CD14-positive monocyte (primary cell): ENCODE results near the gene NINL. TPM values are rescaled to one million over a fixed set of nuclear protein-coding genes. Genes with fewer than 3 reads are reported as not detected.

Experiments
- DNase-seq, 3 donors: peaks; one replicate each; pipeline ENCODE4 v3.0.0-alpha.2; 2011 to 2022
- H2AFZ ChIP-seq: 2 replicates; pipeline ENCODE4 v1.6.0; 2012; ENCODE audit warnings: mild to moderate bottlenecking, low read depth, low read length, inconsistent platforms; ENCODE audit not compliant: insufficient read depth, poor library complexity, severe bottlenecking
- H3K27ac ChIP-seq, 2 donors: 1 replicate in 1 of 2; 2 replicates in 1 of 2; pipeline ENCODE4 v1.5.1; 2012 to 2013; ENCODE audit warnings: low read length in 2 of 2, control low read depth in 1 of 2, inconsistent platforms in 1 of 2, low read depth in 1 of 2, mild to moderate bottlenecking in 1 of 2
- H3K27me3 ChIP-seq, 2 donors: one replicate each; pipeline versions ENCODE4 v1.6.0 to v1.6.1; 2011 to 2013; ENCODE audit warnings: low read length in 2 of 2; ENCODE audit not compliant: control insufficient read depth in 2 of 2, insufficient read depth in 2 of 2
- H3K36me3 ChIP-seq, 2 donors: replicated peaks in 1 of 2; 1 replicate in 1 of 2; 2 replicates in 1 of 2; pipeline versions ENCODE4 v1.5.1 to v1.6.1; 2012 to 2013; ENCODE audit warnings: low read length in 2 of 2, control low read depth in 1 of 2, inconsistent platforms in 1 of 2, mild to moderate bottlenecking in 1 of 2; ENCODE audit not compliant: insufficient read depth in 2 of 2, control insufficient read depth in 1 of 2
- H3K4me1 ChIP-seq, 2 donors: 1 replicate in 1 of 2; 2 replicates in 1 of 2; pipeline versions ENCODE4 v1.5.1 to v1.6.1; 2012 to 2013; ENCODE audit warnings: low read length in 2 of 2, control low read depth in 1 of 2, inconsistent platforms in 1 of 2, mild to moderate bottlenecking in 1 of 2, moderate library complexity in 1 of 2; ENCODE audit not compliant: insufficient read depth in 2 of 2, control insufficient read depth in 1 of 2
- H3K4me2 ChIP-seq: replicated peaks from 2 replicates; pipeline ENCODE3; 2012; ENCODE audit warnings: low read length, moderate library complexity, mild to moderate bottlenecking; ENCODE audit not compliant: poor library complexity, severe bottlenecking; ENCODE audit errors: extremely low read depth
- H3K4me3 ChIP-seq, 3 experiments: fragments of 200-600 bp in 1 of 3; sonication (generic) in 1 of 3; replicated peaks in 1 of 3; 1 replicate in 2 of 3; 2 replicates in 1 of 3; pipeline ENCODE4 v1.5.1; 2011 to 2013; ENCODE audit warnings: low read length in 3 of 3, mild to moderate bottlenecking in 3 of 3, control low read depth in 2 of 3, low read depth in 2 of 3, inconsistent platforms in 1 of 3, moderate library complexity in 1 of 3
- H3K79me2 ChIP-seq: 2 replicates; pipeline ENCODE4 v1.6.0; 2012; ENCODE audit warnings: mild to moderate bottlenecking, control low read depth, inconsistent platforms, low read length, moderate library complexity; ENCODE audit not compliant: insufficient read depth
- H3K9ac ChIP-seq: 2 replicates; pipeline ENCODE4 v1.6.0; 2017; ENCODE audit warnings: low read length, mild to moderate bottlenecking; ENCODE audit not compliant: insufficient read depth, poor library complexity, severe bottlenecking
- H3K9me3 ChIP-seq, 2 donors: replicated peaks in 1 of 2; 1 replicate in 1 of 2; 2 replicates in 1 of 2; pipeline versions ENCODE4 v1.5.1 to v1.6.1; 2012 to 2013; ENCODE audit warnings: low read length in 2 of 2, control low read depth in 1 of 2; ENCODE audit not compliant: control insufficient read depth in 1 of 2, insufficient read depth in 1 of 2
- H4K20me1 ChIP-seq: 2 replicates; pipeline ENCODE4 v1.6.0; 2012; ENCODE audit warnings: mild to moderate bottlenecking, low read length, control low read depth, moderate library complexity; ENCODE audit not compliant: insufficient read depth
- H3K27ac Mint-ChIP-seq, 7 donors: one replicate each; pipeline ENCODE4 v1.8.0; 2020; ENCODE audit warnings: mild to moderate bottlenecking in 7 of 7, mixed read lengths in 7 of 7, moderate library complexity in 6 of 7, inconsistent platforms in 2 of 7
- H3K27me3 Mint-ChIP-seq, 3 donors: one replicate each; pipeline ENCODE4 v1.8.0; 2021 to 2022; ENCODE audit warnings: low read depth in 3 of 3, mild to moderate bottlenecking in 3 of 3, mixed read lengths in 3 of 3, moderate library complexity in 3 of 3, inconsistent platforms in 1 of 3
- H3K36me3 Mint-ChIP-seq, 2 donors: one replicate each; pipeline ENCODE4 v1.8.0; 2020; ENCODE audit warnings: mixed read lengths in 2 of 2, inconsistent platforms in 1 of 2, mild to moderate bottlenecking in 1 of 2
- H3K4me1 Mint-ChIP-seq: one replicate; pipeline ENCODE4 v1.8.0; 2020; ENCODE audit warnings: mild to moderate bottlenecking, mixed read lengths
- H3K4me3 Mint-ChIP-seq, 2 donors: one replicate each; pipeline ENCODE4 v1.8.0; 2020; ENCODE audit warnings: mild to moderate bottlenecking in 2 of 2, mixed read lengths in 2 of 2, moderate library complexity in 1 of 2
- H3K9me3 Mint-ChIP-seq, 7 donors: one replicate each; pipeline ENCODE4 v1.8.0; 2020 to 2022; ENCODE audit warnings: mixed read lengths in 7 of 7, mild to moderate bottlenecking in 6 of 7, moderate library complexity in 6 of 7, inconsistent platforms in 2 of 7
- CTCF ChIP-seq: fragments of 200-600 bp; IDR thresholded peaks from one replicate; pipeline ENCODE4 v1.8.0; 2022; ENCODE audit warnings: antibody characterized with exemption, mild to moderate bottlenecking
- WGBS: methylation state at CpG from one replicate; pipeline ENCODE4 v1.1.5; 2013; ENCODE audit warnings: missing lambda C conversion rate; ENCODE audit not compliant: insufficient coverage; 5-methylcytosine and 5-hydroxymethylcytosine counted together
- intact Hi-C, 2 donors: fragments of 100-400 bp; cut with micrococcal nuclease; formaldehyde crosslinking; loops; one replicate each; pipeline versions ENCODE4 v1.15.0 to v1.15.1; 2023
- polyA plus RNA-seq, 3 donors: library from polyadenylated mRNA; depleted of rRNA in 1 of 3; unstranded in 2 of 3; stranded (reverse) in 1 of 3; fragments of 300-500 nt in 2 of 3; fragments of >200 nt in 1 of 3; fragmentation: Illumina TruSeq in 2 of 3; gene quantifications; 1 replicate in 2 of 3; 2 replicates in 1 of 3; pipeline ENCODE4 v1.2.3, GENCODE V29; 2012 to 2021

The NINL gene
- polyA plus RNA-seq, 3 donors = 0.08 to 0.15 TPM; not detected in 1

- Histone ChIP-seq H3K27ac (no peak overlapping the region), H3K27me3 (no peaks in the 10 kb centered on the region), H3K9me3 (no peaks in the 10 kb centered on the region), H3K4me3 (no peak overlapping the region), H3K36me3 (no peaks in the 10 kb centered on the region), H3K9ac (no peak overlapping the region), H2AFZ (no peak overlapping the region), H3K4me1 (no peaks in the 10 kb centered on the region), H3K4me2 (no peak overlapping the region), H3K79me2 (no peaks in the 10 kb centered on the region), H4K20me1 (no peaks in the 10 kb centered on the region)
- Mint-ChIP-seq H3K9me3 (peaks cover 0 to 2% (median 0%) of the 10 kb centered on the region in 7 donors), H3K27ac (no peak overlapping the region), H3K4me1 (no peaks in the 10 kb centered on the region), H3K4me3 (no peak overlapping the region), H3K36me3 (no peaks in the 10 kb centered on the region), H3K27me3 (peaks cover 0 to 5% (median 2%) of the 10 kb centered on the region in 3 donors)
- no peak for TF ChIP-seq CTCF
- no peak for DNase-seq
- intact Hi-C loops = no loop called here
- 81% methylated on average over 3 of the region's 7 CpGs for WGBS
These were observed 114.3 kb downstream of the NINL start for GRCh38 chr20:25471020-25471419.

DNA sequence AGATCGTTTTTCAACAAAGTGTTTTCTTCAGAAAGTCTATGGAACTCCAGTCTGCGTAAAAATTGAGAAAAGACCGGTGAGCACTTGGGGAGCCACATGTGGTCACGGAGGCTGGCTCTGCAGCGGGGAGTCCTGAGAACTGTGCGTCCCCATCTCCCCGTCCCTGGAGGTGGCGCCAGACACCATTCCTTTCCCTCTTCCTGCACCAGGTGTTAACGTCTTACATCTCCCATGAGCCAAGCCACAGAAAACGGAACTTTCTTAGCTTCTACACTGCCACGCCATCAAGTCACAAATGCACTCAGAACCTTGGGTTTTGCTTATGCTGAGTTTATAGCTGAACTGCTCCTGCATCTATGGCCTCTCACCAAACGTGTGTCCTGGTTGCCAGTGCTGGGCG, 115.3 kb downstream of the NINL start:
- no peaks in the 10 kb centered on the region for H3K4me1 ChIP-seq
- H3K9ac ChIP-seq = no peak overlapping the region
- peaks cover 0 to 5% (median 2%) of the 10 kb centered on the region in 3 donors for H3K27me3 Mint-ChIP-seq
- peaks cover 6% of the 10 kb centered on the region for H3K4me1 Mint-ChIP-seq
- no peaks in the 10 kb centered on the region for H3K9me3 Mint-ChIP-seq
- H3K79me2 ChIP-seq = no peaks in the 10 kb centered on the region
- H3K27me3 ChIP-seq = no peaks in the 10 kb centered on the region
- no peak overlapping the region for H3K27ac Mint-ChIP-seq
- no peaks in the 10 kb centered on the region for H3K36me3 ChIP-seq
- no peak overlapping the region for H3K4me3 ChIP-seq
- H3K27ac ChIP-seq = no peak overlapping the region
- intact Hi-C loops = no loop called here
- no peak overlapping the region for H3K4me2 ChIP-seq
- no peak for DNase-seq
- no peaks in the 10 kb centered on the region for H3K9me3 ChIP-seq
- no peak for TF ChIP-seq CTCF
- 55% methylated on average over 9 of the region's 13 CpGs for WGBS
- no peaks in the 10 kb centered on the region for H3K36me3 Mint-ChIP-seq
- H3K4me3 Mint-ChIP-seq = no peak overlapping the region
- no peaks in the 10 kb centered on the region for H4K20me1 ChIP-seq
- H2AFZ ChIP-seq = no peak overlapping the region
